Measurements from ENCODE around the gene ZDHHC14.

The ZDHHC14 gene

DNA sequence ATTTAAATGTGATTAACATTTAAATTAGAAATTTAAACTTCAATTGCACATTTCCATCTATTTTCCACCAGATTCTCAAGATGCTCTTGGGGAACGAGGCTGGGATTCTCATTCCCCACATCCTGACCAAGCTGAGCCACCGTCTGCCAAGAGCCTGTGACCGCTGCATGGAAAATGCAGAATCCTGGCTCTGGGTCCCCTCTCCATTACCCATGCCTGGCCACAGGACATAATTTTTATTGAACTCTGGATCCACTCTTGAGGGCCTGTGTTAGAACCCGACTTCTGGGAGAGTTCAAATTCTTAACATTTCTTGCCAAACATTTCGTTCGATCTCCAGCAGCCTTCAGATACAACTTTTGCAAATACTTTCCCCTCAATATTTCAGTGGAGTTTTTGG, 240.4 kb downstream of the ZDHHC14 start:
- no peak for DNase-seq (ENCODE audit: low spot score)

- no peak for DNase-seq (ENCODE audit: low spot score)
These were observed 241.4 kb downstream of the ZDHHC14 start for GRCh38 chr6:157622427-157622826.

DNA sequence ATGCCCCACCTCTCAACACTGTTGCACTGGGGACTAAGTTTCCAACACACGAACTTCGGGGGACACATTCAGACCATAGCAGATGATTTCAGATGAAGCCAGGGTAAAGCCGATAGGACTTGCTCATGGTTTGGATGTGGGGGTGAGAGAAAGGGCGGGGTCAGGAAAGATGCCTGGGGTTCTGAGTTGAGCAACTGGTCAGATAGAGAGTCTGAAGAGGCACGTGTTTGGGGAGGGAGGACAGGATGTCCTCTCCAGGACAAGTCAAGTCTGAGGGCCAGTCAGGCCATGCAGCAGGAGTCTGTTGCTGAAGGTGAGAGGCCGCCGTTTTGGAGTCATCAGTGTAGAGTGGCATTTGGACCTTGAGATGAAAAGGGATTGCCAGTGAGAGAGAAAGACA, 244.1 kb downstream of the ZDHHC14 start:
- DNase-seq (ENCODE audit: low spot score) = no peak

- no peak for DNase-seq (ENCODE audit: low spot score)
These were observed 244.8 kb downstream of the ZDHHC14 start for GRCh38 chr6:157625764-157626163.

GRCh38 chr6:157627195-157627966, 246.4 kb downstream of the ZDHHC14 start:
- no peak for DNase-seq (ENCODE audit: low spot score)

DNA sequence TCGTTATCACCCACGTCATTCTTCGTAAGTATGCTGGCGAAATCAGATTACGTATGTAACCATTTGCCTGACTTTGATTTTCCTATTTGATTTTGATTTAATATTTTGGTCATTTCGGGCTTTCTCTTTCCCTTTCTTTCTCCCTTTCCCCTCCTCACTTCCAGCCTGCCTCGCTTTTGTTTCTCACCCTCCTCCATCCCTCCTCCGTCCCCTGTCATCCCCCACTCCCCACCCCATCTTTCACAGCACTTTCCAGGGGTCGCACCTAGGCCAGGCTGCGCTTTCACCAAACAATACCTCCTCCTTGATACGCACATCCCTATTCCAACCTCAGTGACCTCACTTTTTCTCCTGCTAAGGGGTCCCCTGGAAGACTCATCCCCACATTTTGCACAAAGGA, 247.5 kb downstream of the ZDHHC14 start:
- no peak for DNase-seq (ENCODE audit: low spot score)

DNA sequence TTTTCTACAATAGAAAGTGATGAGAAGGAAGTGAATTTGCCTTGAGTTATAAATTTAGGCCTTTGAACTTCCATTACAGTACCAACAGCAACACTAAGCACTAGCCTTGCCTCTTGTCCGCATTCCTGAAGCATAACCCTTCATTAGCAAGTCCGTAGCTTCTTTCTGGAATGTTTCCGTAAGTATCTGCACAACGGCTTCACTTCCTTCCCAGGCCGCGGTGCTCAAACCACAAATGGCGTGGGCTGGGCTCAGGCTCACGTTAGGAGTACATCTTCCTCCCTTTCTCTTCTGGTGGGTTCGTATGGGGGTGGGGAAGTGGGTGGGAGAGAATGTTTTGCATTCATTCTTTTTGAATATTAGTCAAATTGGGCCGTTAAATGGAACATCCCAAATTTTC, 248.2 kb downstream of the ZDHHC14 start:
- DNase-seq (ENCODE audit: low spot score) = no peak

DNA sequence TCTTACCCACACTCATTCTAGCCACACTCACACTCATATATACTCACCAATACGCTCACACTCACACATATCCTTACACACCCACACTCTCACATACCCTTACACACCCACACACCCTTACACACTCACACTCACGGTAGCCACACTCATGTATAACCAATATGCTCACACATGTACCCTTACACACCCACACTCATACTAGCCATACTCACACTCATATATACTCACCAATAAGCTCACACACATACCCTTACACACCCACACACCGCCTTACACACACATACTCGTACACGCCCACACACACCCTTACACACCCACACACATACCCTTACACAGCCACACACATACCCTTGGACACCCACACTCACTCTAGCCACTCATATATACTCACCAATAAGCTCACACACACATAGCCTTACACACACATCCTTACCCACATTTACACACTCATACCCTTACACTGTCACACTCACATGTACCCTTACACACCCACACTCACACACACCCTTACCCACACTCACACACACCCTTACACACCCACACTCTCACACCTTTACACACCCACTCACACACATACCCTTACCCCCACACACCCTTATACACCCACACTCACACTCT, 249.6 kb downstream of the ZDHHC14 start:
- DNase-seq (ENCODE audit: low spot score) = no peak

GRCh38 chr6:157631412-157631811, 250.4 kb downstream of the ZDHHC14 start:
- no peak for DNase-seq (ENCODE audit: low spot score)

DNA sequence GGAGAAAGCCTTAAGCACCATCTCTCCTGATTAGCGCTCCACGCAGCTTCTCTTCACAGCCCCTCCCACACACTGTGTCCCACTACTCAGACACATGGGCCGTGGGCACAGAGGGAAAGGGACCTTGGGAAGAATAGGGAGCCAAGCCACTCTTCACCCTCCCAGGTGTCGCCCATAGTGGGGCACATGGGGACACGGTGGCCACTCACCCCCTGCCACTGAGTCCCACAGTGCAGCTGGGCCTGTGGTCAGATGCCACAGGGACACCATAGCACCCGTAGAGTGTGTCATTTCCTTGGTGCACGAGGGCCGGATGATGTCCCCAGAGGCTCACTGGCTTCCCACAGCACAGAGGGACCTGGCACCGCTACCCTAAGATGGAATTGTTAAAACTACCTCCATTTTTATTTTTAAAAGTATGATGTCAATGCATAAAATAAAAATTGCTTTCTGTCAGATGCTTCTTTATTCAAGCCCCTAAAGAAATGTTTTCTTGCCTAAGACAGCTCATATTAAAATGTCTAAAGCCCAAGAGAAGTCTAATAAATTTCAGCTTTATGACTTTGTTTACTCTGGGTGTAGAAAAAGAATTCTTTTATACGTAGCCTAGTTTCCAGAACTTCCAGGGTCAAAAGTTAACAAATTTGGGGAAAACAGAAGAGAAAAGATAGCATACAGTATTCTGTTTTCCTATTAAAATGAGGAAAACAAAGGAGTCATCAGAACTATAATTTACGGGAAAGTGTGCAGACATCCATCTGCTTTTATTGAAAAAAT, 251.0 kb downstream of the ZDHHC14 start:
- no peak for DNase-seq (ENCODE audit: low spot score)

GRCh38 chr6:157632821-157633220, 251.8 kb downstream of the ZDHHC14 start:
- no peak for DNase-seq (ENCODE audit: low spot score)

GRCh38 chr6:157634546-157634945, 253.6 kb downstream of the ZDHHC14 start:
- DNase-seq (ENCODE audit: low spot score) = no peak

- no peak for DNase-seq (ENCODE audit: low spot score)
These were observed 254.6 kb downstream of the ZDHHC14 start for GRCh38 chr6:157635388-157636244.

DNA sequence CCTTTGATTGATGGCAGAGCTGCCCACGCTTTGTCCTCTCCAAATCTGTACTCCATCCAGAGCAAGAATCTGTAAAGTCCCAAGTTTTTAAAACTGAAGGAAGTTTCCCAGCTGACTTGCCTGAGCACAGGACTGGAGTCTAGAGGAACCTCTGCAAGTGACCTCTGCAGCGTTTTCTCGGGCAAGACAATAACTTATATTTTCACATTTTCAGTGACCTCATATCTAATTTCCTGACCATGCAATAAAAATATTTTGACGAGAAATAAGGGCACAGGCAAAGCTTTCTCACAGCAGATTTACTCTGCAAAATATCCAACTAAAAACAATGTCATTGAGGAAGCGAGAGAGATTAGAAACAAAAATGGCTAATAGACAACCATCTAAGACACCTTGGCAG, 256.5 kb downstream of the ZDHHC14 start:
- DNase-seq (ENCODE audit: low spot score) = no peak

GRCh38 chr6:157637941-157638662, 257.1 kb downstream of the ZDHHC14 start:
- no peak for DNase-seq (ENCODE audit: low spot score)

DNA sequence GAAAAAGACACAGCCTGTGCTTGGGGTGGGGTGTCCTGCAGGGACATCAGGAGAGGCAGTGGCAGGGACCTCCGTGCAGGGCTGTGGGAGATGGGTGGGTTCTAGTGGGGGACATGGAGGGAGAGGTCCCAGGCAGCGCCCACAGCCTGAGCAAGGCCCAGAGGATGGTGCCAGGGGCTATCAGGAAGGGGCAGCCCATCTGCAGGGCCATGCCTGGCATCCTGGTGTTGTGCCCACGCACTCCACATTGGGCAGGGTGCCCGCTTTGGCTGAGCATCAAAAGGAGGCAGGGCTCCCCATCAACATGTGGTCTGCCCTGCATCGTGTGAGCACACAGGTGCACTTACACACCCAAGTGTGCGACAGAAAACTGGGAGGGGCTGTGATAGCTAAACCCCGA, 257.8 kb downstream of the ZDHHC14 start:
- no peak for DNase-seq (ENCODE audit: low spot score)

GRCh38 chr6:157640746-157641451, 259.9 kb downstream of the ZDHHC14 start:
- no peak for DNase-seq (ENCODE audit: low spot score)

GRCh38 chr6:157641837-157642236, 260.8 kb downstream of the ZDHHC14 start:
- no peak for DNase-seq (ENCODE audit: low spot score)

GRCh38 chr6:157642736-157643135, 261.7 kb downstream of the ZDHHC14 start:
- DNase-seq (ENCODE audit: low spot score) = no peak

DNA sequence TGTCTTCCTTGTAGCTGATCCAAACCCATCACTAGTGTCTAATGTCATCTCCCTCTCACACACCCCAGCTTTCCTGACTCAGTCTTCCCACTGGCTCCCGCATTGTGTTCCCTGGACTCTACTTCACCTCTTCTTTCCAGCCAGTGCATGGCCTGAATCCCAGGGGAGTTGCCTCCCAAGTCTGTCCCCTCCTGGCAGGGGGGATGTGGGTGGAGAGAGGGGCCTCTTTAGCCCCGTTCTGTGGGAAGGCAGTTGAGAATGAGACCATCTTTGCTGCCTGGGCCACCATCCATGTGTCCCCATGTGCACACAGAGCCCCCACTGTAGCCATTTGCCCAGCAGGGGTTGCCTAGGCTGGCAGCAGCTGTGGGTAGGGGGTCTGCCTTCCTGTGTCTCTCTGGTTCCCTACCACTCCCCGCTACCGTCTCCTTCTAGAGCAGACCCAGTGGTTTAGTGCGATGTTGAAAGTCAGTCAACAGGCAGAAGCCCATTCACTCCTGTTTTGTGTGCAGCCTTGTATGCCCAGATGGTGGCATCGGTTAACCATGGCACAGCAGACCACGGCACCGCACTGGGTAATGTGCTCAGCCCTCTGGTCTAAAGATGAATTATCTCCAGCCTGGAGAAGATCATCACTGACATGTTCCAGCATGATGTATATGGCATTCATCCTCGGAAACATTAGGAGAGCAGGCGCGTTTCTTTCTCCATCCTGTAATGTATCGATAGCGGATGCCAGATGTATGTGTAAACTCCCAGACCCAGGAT, 263.2 kb downstream of the ZDHHC14 start:
- DNase-seq (ENCODE audit: low spot score) = no peak

All from HuH-7.5 (cell line).